H1 (cell line): ENCODE measurements around the gene UNC80. TPM values are rescaled to one million over a fixed set of nuclear protein-coding genes. Genes with fewer than 3 reads are reported as not detected.
A peak's percentile ranks its signal among the peaks of the same experiment; 100 is the strongest.

Experiments used
- BCL11A ChIP-seq, 2 experiments: IDR thresholded peaks; one replicate each; pipeline ENCODE4 v1.6.1; 2011; ENCODE audit warnings: low read depth in 2 of 2, low read length in 2 of 2, mild to moderate bottlenecking in 2 of 2
- CBX8 ChIP-seq: fragments of 300-800, 300-1000 bp; sonication (generic); IDR thresholded peaks from 2 replicates; pipeline ENCODE4 v1.7.1; 2016; ENCODE audit warnings: low read depth, low read length, borderline replicate concordance
- CEBPB ChIP-seq: IDR thresholded peaks from 2 replicates; pipeline ENCODE4 v1.6.1; 2012; ENCODE audit warnings: low read depth, low read length
- CHD1 ChIP-seq: IDR thresholded peaks from 2 replicates; pipeline ENCODE4 v1.6.1; 2012; ENCODE audit warnings: low read depth, low read length, improper control_type of control experiment
- CHD2 ChIP-seq: IDR thresholded peaks from 2 replicates; pipeline ENCODE4 v1.6.1; 2012; ENCODE audit warnings: low read length, improper control_type of control experiment
- E2F6 ChIP-seq: IDR thresholded peaks from 2 replicates; pipeline ENCODE4 v1.6.1; 2012; ENCODE audit warnings: inconsistent platforms
- EP300 ChIP-seq, 2 experiments: IDR thresholded peaks; 1 replicate in 1 of 2; 2 replicates in 1 of 2; pipeline ENCODE4 v1.6.1; 2011 to 2012; ENCODE audit warnings: low read depth in 2 of 2, low read length in 2 of 2, mild to moderate bottlenecking in 2 of 2, borderline replicate concordance in 1 of 2, inconsistent platforms in 1 of 2, moderate library complexity in 1 of 2
- KDM5A ChIP-seq: fragments of 200-600 bp; IDR thresholded peaks from 2 replicates; pipeline ENCODE4 v1.7.1; 2012; ENCODE audit warnings: mild to moderate bottlenecking, low read length, inconsistent platforms, mixed read lengths
- NANOG ChIP-seq: IDR thresholded peaks from 2 replicates; pipeline ENCODE4 v1.6.1; 2011; ENCODE audit warnings: low read length, low read depth, mild to moderate bottlenecking, inconsistent platforms; ENCODE audit not compliant: insufficient read depth, poor library complexity, severe bottlenecking
- NRF1 ChIP-seq: IDR thresholded peaks from 2 replicates; pipeline ENCODE4 v1.6.1; 2011; ENCODE audit warnings: mild to moderate bottlenecking, low read depth, low read length, improper control_type of control experiment
- POLR2AphosphoS5 ChIP-seq: IDR thresholded peaks from 2 replicates; pipeline ENCODE4 v1.6.1; 2011; ENCODE audit warnings: low read depth, low read length
- RAD21 ChIP-seq, 2 experiments: IDR thresholded peaks in 1 of 2; conservative IDR thresholded peaks in 1 of 2; 2 replicates each; pipeline ENCODE4 v1.6.1; 2011; ENCODE audit warnings: low read depth in 2 of 2, low read length in 2 of 2, improper control_type of control experiment in 1 of 2, inconsistent platforms in 1 of 2, mild to moderate bottlenecking in 1 of 2, moderate library complexity in 1 of 2
- RFX5 ChIP-seq: IDR thresholded peaks from 2 replicates; pipeline ENCODE4 v1.6.1; 2011; ENCODE audit warnings: low read depth, low read length, improper control_type of control experiment, borderline replicate concordance
- SIN3A ChIP-seq, 2 experiments: IDR thresholded peaks in 1 of 2; conservative IDR thresholded peaks in 1 of 2; 2 replicates each; pipeline ENCODE4 v1.6.1; 2011 to 2012; ENCODE audit warnings: low read length in 2 of 2, improper control_type of control experiment in 1 of 2, low read depth in 1 of 2, mild to moderate bottlenecking in 1 of 2
- SP2 ChIP-seq: IDR thresholded peaks from 2 replicates; pipeline ENCODE4 v1.6.1; 2012; ENCODE audit warnings: mild to moderate bottlenecking, low read length, inconsistent platforms
- SP4 ChIP-seq: IDR thresholded peaks from 2 replicates; pipeline ENCODE4 v1.6.1; 2012; ENCODE audit warnings: low read length, inconsistent platforms
- SUZ12 ChIP-seq: fragments of 200-600 bp; sonication (generic); IDR thresholded peaks from 2 replicates; pipeline ENCODE4 v1.6.1; 2012; ENCODE audit warnings: mild to moderate bottlenecking, inconsistent platforms, low read length, moderate library complexity, mixed read lengths
- TAF7 ChIP-seq: optimal IDR thresholded peaks from 2 replicates; pipeline ENCODE3; 2011; ENCODE audit warnings: low read depth, mild to moderate bottlenecking, inconsistent platforms, low read length, moderate library complexity, borderline replicate concordance
- TEAD4 ChIP-seq: IDR thresholded peaks from 2 replicates; pipeline ENCODE4 v1.6.1; 2012; ENCODE audit warnings: low read depth, low read length, inconsistent platforms, mixed read lengths
- YY1 ChIP-seq: IDR thresholded peaks from 2 replicates; pipeline ENCODE4 v1.6.1; 2011; ENCODE audit warnings: low read depth, mild to moderate bottlenecking, low read length
- ZNF274 ChIP-seq: IDR thresholded peaks from 2 replicates; pipeline ENCODE4 v1.7.0; 2012; ENCODE audit warnings: low read length, borderline replicate concordance; ENCODE audit errors: extremely low read depth
- polyA plus RNA-seq, 7 experiments: library from polyadenylated mRNA; depleted of rRNA in 3 of 7; stranded (reverse) in 5 of 7; unstranded in 2 of 7; fragments of >200 nt in 5 of 7; fragments of 200-250 nt in 2 of 7; gene quantifications; 1 replicate in 5 of 7; 2 replicates in 1 of 7; 4 replicates in 1 of 7; pipeline versions ENCODE4 v1.2.1 to v1.2.3, GENCODE V29; 2011 to 2013; ENCODE audit warnings: missing spikeins in 2 of 7, mixed read lengths in 2 of 7
- total RNA-seq: library from RNA; stranded (reverse); fragmentation: NEBNext Ultra II Directional; extraction: Animal tissue kit (Norgen Biotek cat#: 25700); gene quantifications from 2 replicates; pipeline ENCODE4 v1.2.1, GENCODE V29; 2021
- TF ChIP-seq, protein P1 (sequence below): IDR thresholded peaks from 2 replicates; pipeline ENCODE4 v1.6.1; 2011; ENCODE audit warnings: low read depth, mild to moderate bottlenecking, low read length; ENCODE audit not compliant: insufficient read depth
- TF ChIP-seq, protein P2 (sequence below): IDR thresholded peaks from 2 replicates; pipeline ENCODE4 v1.6.1; 2012; ENCODE audit warnings: low read length, inconsistent platforms

The UNC80 gene
- total and polyA plus RNA-seq, 2 of the 8 experiments (the other 6 are each of a cell fraction or from before 2014, with no cell fraction given) = 0.53 to 0.56 TPM

DNA sequence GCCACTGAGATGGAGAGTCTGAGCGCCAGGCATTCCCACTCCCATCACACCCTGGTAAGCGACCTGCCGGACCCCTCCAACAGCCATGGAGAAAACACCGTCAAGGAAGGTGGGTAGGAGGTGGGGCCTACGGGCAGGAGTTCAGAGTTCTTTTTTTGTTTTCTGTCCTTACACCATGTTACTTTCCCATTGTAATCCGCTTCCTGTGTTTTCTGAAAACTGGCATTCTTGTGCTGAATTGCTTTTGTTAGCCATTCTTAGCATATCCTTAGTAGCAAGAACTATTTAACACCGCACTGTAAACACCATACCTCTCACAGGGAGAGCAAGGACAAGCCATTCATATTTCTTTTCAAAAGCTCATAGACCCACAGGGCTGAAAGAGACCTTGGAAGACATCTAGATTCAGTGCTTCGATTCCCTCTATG, 46.2 kb downstream of the UNC80 start (continued):
- TF ChIP-seq TAF7 (no peak), BCL11A (IDR thresholded peaks at IDR 0.05; ENCODE audit: low read depth in 2 of 2, low read length in 2 of 2) (no peak), RAD21 (IDR thresholded peaks at IDR 0.05 in 1 of 2, conservative IDR thresholded peaks at IDR 0.05 in 1 of 2; ENCODE audit: low read depth in 2 of 2, low read length in 2 of 2) (no peak), SP2 (no peak), YY1 (no peak), CHD1 (no peak), KDM5A (no peak), NANOG (peak; percentile 19), ZNF274 (no peak), NRF1 (no peak), SP4 (no peak), CHD2 (no peak), CBX8 (no peak), TEAD4 (peak; percentile 86), POLR2AphosphoS5 (no peak), SUZ12 (no peak), E2F6 (peak; percentile 56; the same call in 1 of the 2 replicates), SIN3A (conservative IDR thresholded peaks at IDR 0.05 in 1 of 2, IDR thresholded peaks at IDR 0.05 in 1 of 2; ENCODE audit: low read depth in 1 of 2, low read length in 2 of 2) (no peak), CEBPB (no peak), RFX5 (no peak), EP300 (IDR thresholded peaks at IDR 0.05; ENCODE audit: borderline replicate concordance in 1 of 2, low read depth in 2 of 2, low read length in 2 of 2) (peak in 1 of 2 experiments; percentile 66; a peak in 1 of 3 replicates)
- TF ChIP-seq, protein P1, sequence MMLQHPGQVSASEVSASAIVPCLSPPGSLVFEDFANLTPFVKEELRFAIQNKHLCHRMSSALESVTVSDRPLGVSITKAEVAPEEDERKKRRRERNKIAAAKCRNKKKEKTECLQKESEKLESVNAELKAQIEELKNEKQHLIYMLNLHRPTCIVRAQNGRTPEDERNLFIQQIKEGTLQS = no peak
- TF ChIP-seq, protein P2, sequence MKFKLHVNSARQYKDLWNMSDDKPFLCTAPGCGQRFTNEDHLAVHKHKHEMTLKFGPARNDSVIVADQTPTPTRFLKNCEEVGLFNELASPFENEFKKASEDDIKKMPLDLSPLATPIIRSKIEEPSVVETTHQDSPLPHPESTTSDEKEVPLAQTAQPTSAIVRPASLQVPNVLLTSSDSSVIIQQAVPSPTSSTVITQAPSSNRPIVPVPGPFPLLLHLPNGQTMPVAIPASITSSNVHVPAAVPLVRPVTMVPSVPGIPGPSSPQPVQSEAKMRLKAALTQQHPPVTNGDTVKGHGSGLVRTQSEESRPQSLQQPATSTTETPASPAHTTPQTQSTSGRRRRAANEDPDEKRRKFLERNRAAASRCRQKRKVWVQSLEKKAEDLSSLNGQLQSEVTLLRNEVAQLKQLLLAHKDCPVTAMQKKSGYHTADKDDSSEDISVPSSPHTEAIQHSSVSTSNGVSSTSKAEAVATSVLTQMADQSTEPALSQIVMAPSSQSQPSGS = peak; percentile 71; the same call in 1 of the 2 replicates
